GM19035 (cell line): ENCODE measurements around the gene ZC3H18.

ENCODE experiments used
- ATAC-seq: cut with Tn5 transposase; IDR thresholded peaks from one replicate; pipeline ENCODE4 v1.9.1; 2021; ENCODE audit not compliant: unreplicated experiment

The ZC3H18 gene

DNA sequence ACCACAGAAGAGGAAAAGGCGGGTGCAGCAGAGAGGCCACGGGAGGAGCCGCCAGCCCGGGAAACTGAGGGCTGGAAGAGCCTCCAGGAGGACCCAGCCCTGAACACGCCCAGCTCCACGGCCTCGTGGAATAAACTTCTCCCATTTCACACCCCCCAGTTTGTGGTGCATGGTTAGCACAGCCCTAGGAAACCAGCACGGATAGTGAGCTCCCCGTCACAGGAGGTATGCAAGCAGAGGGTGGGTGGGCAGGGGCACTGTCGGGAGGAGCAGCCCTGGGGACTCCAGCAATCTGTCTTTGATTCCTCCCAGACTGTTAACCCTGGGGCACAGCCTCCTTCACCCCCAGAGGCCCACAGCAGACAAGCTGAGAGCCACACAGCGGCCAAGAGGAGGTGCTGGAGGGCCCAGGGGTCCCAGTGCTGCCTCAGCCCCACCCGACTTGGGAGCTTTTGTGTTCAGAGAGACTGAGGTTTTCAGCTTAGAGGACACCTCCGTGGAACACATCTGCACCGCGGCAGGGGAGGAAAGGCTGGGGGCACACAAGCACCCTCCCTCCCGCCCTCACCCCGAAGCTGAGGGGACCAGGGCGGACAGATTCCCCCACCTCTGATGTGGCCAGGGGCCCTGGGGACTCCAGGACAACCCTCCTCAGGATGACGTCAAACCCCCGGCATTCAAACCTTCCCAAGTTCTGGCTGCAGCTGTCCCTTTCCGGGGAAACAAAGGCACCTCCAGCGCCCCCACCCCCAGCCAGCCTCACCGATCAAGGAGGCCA lies 66.5 kb downstream of the ZC3H18 start:
- no peak for ATAC-seq

DNA sequence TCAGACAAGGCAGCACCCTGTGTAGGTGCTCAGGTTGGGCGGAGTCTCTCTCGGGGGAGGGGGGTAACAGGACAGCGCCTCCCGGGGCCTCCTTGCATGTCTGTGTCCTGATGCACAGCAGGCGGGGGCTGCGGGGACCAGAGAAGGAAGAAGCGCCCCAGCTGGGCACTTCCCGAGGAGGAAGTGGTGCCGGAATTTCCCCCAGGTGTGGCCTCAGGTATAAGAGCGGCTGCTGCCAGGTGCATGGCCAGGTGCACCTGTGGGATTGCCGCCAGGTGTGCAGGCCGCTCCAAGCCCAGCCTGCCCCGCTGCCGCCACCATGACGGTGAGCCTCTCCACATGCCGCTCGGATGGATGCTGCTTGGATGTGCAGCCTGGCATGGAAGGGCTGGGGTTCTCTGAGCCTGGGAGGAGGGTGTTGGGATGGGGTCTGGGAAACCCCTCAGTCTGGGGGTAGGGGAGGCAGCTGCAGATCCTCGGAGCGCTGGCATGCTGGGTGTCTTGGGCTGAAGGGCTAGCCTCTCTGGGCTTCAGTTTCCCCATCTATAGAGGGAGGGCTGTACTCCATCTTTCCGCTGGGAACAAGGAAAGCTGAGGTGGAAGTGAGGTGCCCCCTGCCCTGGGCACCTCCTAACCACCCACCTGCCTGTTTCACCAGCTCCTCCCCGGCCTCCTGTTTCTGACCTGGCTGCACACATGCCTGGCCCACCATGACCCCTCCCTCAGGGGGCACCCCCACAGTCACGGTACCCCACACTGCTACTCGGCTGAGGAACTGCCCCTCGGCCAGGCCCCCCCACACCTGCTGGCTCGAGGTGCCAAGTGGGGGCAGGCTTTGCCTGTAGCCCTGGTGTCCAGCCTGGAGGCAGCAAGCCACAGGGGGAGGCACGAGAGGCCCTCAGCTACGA lies 68.4 kb downstream of the ZC3H18 start, which contains the start of gene IL17C:
Gene IL17C (plus strand): TSS at position 250 of the 908 bp plus-strand sequence. CDS start 70 bp downstream, at position 320.
- ATAC-seq, result no peak

DNA sequence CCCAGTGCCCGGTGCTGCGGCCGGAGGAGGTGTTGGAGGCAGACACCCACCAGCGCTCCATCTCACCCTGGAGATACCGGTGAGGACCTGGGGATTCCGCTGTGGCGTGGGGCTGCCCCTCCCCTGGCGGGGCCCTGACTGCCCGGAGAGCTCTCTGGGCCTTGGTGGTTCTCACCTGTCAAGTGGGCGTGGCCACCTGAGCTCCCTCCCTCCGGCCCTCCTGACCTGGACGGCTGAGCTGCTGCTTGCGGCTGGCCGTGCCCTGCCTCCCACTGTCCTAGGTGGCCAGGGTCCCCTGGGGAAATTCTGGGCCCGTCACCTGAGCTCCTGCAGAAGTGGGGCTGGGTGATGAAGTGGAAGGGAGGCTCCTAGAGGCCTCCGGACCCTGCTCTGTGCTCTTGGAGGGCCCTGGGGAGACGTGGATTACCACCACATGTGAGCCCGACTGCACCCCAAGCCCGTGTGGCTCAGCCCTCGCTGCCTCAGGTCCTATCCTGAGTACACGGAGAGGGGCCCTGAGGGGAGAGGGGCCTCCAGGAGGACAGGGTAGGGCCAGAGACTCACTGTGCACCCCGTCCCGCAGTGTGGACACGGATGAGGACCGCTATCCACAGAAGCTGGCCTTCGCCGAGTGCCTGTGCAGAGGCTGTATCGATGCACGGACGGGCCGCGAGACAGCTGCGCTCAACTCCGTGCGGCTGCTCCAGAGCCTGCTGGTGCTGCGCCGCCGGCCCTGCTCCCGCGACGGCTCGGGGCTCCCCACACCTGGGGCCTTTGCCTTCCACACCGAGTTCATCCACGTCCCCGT lies 69.2 kb downstream of the ZC3H18 start:
- ATAC-seq, result no peak

DNA sequence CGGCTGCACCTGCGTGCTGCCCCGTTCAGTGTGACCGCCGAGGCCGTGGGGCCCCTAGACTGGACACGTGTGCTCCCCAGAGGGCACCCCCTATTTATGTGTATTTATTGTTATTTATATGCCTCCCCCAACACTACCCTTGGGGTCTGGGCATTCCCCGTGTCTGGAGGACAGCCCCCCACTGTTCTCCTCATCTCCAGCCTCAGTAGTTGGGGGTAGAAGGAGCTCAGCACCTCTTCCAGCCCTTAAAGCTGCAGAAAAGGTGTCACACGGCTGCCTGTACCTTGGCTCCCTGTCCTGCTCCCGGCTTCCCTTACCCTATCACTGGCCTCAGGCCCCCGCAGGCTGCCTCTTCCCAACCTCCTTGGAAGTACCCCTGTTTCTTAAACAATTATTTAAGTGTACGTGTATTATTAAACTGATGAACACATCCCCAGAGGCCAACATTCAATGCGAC lies 69.9 kb downstream of the ZC3H18 start:
- no peak for ATAC-seq

DNA sequence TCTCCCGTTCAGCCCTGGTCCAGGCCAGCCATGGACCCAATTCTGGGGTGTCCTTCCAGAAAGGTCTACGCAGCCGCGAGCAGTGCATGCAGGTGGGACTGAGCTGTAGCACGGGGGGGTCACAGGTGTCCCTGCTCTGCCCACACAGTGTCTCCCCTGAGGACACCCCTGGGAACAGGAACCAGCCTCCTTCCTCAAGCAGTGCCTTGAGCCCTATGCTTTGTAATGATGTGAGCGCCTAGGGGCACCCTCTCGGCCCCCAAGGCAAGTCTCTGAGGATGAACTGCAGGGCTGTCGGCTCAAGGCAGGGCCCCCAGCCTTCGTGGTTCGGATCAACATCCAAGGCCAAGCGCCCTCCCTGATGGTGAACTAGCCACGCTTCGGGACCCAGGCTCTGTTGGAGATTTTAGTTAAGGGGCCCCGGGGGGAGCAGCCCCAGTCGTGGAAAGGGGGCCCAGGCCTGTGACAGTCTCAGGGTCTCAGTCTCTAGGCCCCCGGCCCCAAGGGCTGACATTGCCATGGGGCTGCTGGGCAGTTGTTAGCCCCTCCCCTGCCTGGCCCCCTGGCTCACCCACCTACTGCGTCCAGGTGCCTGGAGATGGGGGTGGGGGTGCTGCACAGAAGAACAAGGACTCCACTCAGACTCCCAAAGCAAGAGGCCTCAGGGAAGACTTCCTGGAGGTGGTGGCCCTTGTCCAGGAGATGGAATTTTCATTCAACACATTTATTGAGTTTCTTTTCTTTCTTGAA lies 70.5 kb downstream of the ZC3H18 start:
- no peak for ATAC-seq

DNA sequence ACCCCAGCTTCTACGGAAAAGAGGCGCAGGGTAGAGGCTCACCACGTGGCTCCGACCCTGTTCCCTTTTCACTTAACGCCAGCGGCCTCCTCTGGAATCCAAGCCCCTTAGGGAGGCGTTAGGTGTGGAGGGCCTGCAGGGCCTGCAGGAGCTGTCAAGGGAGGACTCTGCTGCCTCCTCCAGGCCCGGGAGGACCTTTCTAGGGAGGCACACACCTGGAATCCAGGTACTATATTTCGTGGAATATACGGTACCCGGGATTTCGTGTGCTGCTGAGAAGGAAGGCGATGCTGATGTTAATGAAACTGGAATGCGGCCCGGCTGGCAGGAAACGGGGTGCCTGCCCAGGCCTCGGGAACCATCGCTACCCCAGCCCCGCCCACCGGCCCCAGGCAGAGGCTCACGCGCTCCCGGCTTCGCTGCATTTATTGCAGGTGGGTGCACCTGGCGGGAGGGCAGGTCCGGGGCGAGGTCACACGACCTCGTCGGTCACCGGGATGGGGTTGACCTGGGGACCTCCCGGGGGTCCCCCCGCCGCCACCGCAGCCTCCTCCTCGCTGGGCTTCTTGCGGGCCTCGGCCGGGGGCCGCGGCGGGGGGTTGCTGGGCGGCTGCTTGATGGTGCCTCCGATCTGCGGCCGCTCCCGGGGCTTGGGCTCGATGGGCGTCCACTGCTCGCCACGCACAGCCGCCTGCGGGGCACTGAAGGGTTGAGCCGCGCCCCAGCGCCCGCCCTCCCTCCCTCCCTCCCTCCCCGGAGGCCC lies 72.9 kb downstream of the ZC3H18 start:
- ATAC-seq, result no peak

DNA sequence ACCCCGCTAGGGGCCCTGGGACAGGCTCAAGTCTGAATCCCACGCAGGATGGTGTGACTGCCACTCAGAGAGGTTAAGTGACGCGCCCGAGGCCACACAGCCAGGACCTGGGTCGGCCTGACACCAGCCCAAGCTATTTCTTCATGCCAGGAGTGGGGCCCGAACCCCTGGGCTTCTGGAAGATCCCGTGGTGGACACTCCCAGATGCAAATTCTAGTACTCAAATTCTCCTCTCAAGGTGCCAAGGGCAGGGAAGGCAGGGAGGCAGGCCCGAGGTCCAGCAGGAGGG lies 73.4 kb downstream of the ZC3H18 start:
- ATAC-seq, result no peak

DNA sequence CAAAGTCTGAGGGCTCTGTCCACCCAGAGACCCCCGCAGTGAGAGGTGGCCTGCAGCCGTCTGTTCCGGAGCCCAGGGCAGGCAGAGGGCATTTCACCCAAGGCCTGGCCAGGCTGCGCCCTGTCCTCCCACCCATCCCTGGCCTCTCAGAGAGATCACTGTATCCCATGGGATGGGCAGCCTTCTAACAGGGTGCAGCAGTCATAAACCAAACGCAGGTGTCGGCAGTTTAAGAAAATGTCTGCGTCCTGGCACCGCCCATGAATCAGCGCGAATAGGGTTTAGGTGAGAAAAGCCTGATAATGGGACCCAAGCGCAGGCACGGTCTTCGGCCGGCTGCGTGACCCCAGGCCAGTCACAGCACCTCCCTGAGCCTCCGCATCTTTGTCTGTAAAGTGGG lies 75.3 kb downstream of the ZC3H18 start:
- ATAC-seq, result no peak

DNA sequence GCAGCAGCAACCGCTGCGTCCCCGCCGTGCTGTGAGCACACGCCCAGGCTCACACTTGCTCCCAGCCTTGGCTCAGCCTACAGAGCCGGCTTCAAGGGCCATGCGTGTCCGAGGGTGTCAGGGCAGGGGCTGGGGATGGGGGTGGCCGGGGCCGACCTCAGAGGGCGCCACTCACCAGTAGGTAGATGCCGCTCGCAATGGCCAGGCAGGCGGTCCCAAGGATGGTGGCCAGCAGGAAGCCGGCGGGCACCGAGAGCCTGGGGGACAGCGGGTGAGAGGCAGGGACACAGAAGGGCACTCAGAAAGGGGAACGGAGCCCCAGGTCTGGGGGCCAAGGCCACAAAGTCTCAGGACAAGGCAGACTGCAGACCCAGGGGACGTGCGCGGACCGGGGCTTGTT lies 75.7 kb downstream of the ZC3H18 start:
- no peak for ATAC-seq

DNA sequence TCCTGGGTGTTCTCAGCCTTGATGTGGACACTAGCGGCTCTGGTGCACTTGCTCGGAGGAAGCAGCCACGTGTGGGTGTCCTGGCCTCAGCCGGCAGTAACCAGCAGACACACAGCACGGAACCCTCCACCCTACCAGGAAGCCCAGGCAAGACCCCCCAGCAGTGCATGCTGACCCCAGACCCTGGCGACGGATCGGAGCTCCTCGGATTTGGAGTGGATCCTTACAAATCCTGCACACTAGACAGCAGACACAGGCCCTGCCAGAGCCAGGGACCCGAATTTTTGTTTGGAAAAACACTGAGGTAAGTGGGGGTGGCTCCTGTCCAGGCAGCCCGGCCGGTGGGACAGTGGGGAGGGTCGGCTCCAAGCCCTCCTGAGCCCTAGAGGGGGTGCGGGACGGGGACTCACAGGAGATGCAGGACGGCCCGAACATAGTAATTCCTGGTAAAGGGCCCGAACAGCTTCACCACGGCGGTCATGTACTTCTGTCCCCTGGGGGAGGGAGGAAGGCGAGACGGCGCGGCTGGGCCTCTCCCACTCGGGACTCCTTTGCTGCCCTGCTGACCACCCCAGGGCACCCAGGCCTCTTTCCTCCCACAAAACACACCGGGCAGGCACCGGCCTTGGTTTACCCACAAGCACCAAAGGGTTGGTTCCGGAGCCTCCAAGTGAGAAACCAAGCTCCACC lies 76.3 kb downstream of the ZC3H18 start:
- ATAC-seq, result no peak

DNA sequence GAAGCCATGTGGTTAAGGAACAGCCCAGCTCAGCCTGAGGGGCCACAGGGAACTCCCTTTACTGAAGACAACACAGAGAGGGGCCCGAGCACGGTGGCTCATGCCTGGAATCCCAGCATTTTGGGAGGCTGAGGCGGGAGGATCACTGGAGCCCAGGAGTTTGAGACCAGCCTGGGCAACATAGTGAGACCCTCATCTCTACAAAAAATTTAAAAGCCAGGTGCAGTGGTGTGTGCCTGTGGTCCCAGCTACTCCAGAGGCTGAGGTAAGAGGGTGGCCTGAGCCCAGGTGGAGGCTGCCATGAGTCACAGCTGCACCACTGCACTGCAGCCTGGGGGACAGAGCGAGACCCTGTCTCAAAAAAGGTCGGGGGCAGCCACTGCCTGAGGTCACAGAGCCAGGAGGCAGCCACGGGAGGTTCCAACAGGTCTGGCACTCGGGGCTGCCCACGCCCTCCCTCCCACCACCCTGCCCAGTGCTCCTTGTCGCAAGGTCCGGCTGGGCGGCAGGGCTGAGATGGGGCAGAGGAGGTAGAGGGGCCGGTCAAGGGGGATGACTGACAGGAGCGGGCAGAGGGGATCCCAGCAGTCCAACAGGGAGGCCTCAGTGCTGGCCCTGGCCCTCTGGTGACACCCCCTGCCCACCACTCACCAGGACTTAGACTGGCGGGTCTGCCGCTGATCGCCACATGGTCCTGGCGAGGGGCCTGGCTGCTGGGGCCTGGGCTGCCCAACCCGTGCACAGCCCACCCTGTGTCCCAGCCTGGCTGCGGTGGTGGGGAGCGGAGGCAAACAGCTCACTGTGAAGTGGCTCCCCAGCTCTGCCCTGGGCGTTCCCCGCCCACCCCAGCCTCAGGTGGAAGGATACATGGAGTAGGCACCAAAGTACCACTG lies 77.2 kb downstream of the ZC3H18 start:
- ATAC-seq, result no peak

DNA sequence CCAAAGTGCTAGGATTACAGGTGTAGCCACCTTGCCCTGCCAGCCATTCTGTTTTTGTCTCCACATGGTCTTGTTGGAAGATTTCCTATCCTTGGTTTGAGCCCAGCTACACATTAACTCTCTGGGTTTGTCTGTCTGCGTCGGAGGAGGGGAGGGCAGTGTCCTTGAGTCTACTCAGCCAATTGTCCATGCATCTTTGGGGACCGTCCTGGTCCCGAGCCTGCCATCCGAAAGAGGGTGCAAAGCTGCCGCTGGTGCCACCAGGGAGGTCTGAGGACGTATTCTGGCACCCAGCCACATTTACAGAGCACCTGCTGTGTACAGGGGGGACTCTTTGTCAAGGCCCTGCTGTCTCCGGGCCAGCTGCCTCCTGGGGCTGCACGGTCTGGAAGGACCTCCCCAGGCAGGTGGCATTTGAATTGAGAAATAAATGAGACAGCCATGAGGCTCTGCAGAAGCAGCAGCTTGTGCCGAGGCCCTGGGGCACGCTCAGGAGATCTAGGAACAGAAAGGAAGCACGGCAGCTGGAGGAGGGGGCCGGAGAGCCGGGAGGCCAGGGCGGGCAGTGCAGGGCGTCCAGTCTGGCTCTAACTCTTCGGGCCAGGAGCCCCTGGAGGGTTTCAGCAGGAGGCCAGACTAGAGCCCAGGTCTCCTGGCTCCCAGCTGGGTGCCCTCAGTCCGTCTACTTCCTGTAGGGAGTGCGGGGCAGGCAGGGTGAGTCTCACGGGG lies 79.2 kb downstream of the ZC3H18 start:
- no peak for ATAC-seq

DNA sequence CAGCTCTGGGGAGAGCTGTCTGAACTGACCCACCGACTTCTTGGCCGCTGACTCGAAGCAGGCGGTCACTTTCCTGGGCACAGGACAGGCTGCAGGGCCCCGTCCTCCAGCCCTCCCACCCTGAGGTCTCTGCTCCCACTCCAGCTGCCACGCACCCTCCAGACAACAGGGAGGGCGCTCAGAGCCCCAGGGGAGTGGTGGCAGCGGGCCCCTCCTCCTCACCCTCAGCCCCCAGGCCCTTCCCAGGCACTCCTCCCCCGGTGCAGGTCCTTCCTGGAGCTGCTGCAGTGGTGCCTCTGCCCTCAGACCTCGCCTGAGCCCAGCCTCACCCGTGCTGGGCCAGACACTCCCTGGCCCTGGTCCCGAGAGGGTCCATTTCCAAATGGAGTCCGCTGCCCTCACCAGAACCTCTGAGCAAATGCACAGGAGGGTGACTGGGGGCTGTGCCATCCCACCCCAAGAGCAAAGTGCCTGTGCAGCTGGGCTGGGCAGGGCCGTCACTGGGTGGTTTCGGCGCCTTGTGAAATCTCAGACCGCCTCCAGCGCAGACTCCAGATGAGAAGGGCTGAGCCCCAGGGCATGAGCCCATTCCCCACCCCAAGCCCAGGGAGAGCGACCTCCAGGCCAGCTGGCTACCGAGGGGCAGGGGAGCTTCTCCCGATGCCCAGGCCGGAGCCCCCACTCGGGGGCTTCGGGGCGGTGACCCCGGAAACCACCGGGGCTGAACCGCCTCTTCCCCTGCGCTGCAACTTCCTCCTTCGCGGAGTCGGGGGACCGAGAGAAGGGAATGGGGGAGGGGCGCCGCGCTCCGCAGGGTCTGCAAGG lies 79.9 kb downstream of the ZC3H18 start:
- peak; percentile 27 for ATAC-seq

DNA sequence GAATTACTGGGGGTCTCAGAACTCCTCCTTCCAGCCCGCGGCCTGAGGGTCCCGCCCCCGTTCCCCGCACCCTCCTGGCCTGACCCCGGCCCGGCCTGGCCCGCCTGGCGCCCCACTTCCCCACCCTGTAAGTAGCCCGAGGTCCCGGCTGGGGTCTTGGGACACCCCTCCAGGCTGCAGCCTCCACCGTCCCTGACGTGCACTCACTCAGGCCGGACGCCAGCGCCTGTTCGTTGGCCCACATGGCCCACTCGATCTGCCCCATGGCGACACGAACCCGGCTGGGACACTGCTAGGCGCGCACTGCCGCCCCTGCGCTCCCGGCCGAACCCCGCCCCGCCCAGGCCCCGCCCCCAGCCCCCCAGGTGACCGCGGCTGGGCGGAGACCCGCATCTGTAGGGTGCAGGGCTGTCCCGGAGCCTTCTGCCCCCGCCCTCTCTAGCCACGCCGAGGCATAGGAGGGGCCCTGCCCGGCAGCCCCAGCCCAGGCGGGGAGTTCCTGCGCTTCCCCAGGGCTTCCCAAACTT lies 80.6 kb downstream of the ZC3H18 start, which contains the start of gene CYBA:
Gene CYBA (minus strand): TSS at position 305 of the 527 bp plus-strand sequence. CDS start 40 bp downstream, at position 265.
- peak; percentile 75 for ATAC-seq

DNA sequence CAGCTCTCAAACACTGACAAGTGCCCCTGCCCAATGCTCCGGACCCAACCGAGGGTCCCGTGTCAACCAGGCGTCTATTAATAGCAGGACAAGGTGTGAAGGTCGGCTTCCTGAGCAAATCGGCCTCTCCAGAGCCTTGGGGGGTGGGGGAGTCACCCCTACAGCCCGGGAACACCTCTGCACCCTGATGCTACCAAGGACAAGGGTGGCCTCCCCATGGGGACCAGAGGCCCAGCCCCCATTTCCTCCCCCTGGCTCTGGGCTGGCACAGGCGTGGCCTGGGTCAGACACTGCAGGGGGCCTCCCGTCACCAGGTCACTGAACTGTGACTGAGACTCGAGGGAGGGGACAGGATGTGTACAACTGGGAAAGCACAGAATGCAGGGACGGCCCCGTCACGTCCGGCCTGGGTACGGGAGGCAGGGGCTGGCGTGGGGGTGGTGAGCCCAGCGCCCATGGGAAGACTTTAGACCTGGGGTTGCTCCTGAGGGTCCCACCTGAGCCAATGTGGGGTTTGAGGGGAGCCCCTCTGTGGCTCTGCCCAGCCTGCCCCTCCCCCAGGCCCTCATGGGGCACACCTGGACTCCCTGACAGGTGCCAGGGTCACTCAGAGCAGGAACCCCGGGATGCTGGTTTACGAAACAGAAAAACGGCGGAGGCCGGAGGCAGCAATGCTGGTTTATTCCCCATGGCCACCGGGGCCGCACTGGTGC lies 81.2 kb downstream of the ZC3H18 start:
- peak; percentile 66 for ATAC-seq
